Gastrocnemius medialis (tissue), 4 donors: ENCODE results near the gene ADAMTS14. TPM values are rescaled to one million over a fixed set of nuclear protein-coding genes. Genes with fewer than 3 reads are reported as not detected.

Source experiments
- ATAC-seq, 2 donors: fragments of 150-250 bp; one replicate each; pipeline ENCODE4 v1.9.1; 2016
- DNase-seq, 2 donors: peaks; one replicate each; pipeline ENCODE4 v3.0.0-alpha.2; 2019
- H3K27ac ChIP-seq, 4 donors: fragments of 200-600 bp; sonication (generic); 1 replicate in 1 of 4; 2 replicates in 3 of 4; pipeline ENCODE4 v1.5.1; 2016 to 2018; ENCODE audit warnings: mild to moderate bottlenecking in 2 of 4, moderate library complexity in 1 of 4
- H3K27me3 ChIP-seq, 3 donors: fragments of 200-600 bp; sonication (generic) in 2 of 3; 1 replicate in 1 of 3; 2 replicates in 2 of 3; pipeline versions ENCODE4 v1.5.1 to v1.6.0; 2016 to 2019; ENCODE audit warnings: mild to moderate bottlenecking in 1 of 3, moderate library complexity in 1 of 3
- H3K36me3 ChIP-seq, 2 donors: fragments of 200-600 bp; sonication (generic) in 1 of 2; one replicate each; pipeline ENCODE4 v1.5.1; 2017 to 2018
- H3K4me1 ChIP-seq, 2 donors: fragments of 200-600 bp; sonication (generic) in 1 of 2; one replicate each; pipeline ENCODE4 v1.5.1; 2016 to 2017; ENCODE audit warnings: mild to moderate bottlenecking in 2 of 2
- H3K4me3 ChIP-seq, 4 donors: fragments of 200-600 bp; sonication (generic) in 3 of 4; 1 replicate in 1 of 4; 2 replicates in 3 of 4; pipeline ENCODE4 v1.5.1; 2016 to 2019; ENCODE audit warnings: mild to moderate bottlenecking in 2 of 4
- H3K9me3 ChIP-seq, 3 donors: fragments of 200-600 bp; sonication (generic) in 2 of 3; 1 replicate in 1 of 3; 2 replicates in 2 of 3; pipeline ENCODE4 v1.5.1; 2016 to 2019
- POLR2A ChIP-seq, 2 donors: fragments of 450-650 bp; IDR thresholded peaks; one replicate each; pipeline ENCODE4 v1.6.1; 2017; ENCODE audit warnings: antibody characterized with exemption in 2 of 2, mild to moderate bottlenecking in 2 of 2, moderate library complexity in 2 of 2
- in situ Hi-C, 4 donors: fragments of 200-750 bp; cut with MboI; loops; one replicate each; pipeline versions ENCODE4 v1.15.0 to v1.8.0; 2017; ENCODE audit warnings: low sequenced_read_pairs in 4 of 4
- intact Hi-C: fragments of 100-400 bp; cut with DNase I; formaldehyde crosslinking; loops from one replicate; pipeline ENCODE4 v1.15.1; 2023; ENCODE audit warnings: low total_unique reads
- total RNA-seq, 4 donors: library from RNA; depleted of rRNA; stranded (reverse); fragments of >200 nt; gene quantifications; one replicate each; pipeline versions ENCODE4 v1.1.0 to v1.2.3, GENCODE V29; 2016
- TF ChIP-seq, protein P1 (sequence below), 5 experiments: fragments of 450-650 bp in 3 of 5; fragments of 200-600 bp in 2 of 5; sonication (generic) in 2 of 5; IDR thresholded peaks in 4 of 5; conservative IDR thresholded peaks in 1 of 5; 1 replicate in 4 of 5; 2 replicates in 1 of 5; pipeline ENCODE4 v1.5.1; 2016 to 2019; ENCODE audit warnings: antibody characterized with exemption in 5 of 5, mild to moderate bottlenecking in 3 of 5, moderate library complexity in 3 of 5

Gene ADAMTS14
- total RNA-seq, 4 donors from 2014 or later = 0.10 TPM; not detected in 3

DNA sequence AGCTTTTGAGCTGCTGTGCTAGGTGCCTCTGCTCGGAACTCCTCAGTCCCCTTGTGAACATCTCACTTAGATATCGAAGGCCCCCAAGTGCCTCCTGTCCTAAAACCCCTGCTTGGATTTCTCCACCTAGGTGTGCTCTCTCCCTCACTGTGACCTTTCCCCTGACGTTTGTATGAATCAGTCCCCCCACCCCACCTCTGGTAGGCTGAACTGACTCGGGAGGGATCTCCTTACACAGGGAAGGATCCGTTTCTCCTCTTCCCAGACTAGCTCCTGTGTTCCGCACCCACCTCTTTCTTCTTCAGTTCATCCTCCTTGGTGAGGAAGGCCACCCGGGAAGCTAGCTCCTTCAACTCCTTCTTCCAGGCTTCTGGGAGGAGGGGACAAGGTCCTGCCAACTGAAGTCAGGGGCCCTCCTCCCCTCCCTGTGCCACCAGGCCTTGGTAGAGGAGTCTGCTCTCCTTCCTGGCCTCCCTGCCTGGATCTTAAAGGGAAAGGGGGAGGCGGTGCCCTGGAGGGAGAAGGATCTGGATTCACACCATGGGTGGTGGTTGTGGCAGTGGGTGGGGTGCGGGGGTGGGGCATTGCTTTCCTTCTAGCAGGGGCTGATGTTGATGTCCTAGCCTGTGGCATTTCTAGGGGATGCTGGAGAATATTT is 106.1 kb downstream of the ADAMTS14 start:
- in situ Hi-C loops (no loop called here), intact Hi-C loops (no loop called here)
- Histone ChIP-seq H3K27ac (no peak overlapping the region), H3K36me3 (no peaks in the 10 kb centered on the region), H3K9me3 (no peaks in the 10 kb centered on the region), H3K4me1 (no peaks in the 10 kb centered on the region), H3K27me3 (no peaks in the 10 kb centered on the region), H3K4me3 (no peak overlapping the region)
- ATAC-seq (no peak), DNase-seq (no peak)
- TF ChIP-seq, protein P1, sequence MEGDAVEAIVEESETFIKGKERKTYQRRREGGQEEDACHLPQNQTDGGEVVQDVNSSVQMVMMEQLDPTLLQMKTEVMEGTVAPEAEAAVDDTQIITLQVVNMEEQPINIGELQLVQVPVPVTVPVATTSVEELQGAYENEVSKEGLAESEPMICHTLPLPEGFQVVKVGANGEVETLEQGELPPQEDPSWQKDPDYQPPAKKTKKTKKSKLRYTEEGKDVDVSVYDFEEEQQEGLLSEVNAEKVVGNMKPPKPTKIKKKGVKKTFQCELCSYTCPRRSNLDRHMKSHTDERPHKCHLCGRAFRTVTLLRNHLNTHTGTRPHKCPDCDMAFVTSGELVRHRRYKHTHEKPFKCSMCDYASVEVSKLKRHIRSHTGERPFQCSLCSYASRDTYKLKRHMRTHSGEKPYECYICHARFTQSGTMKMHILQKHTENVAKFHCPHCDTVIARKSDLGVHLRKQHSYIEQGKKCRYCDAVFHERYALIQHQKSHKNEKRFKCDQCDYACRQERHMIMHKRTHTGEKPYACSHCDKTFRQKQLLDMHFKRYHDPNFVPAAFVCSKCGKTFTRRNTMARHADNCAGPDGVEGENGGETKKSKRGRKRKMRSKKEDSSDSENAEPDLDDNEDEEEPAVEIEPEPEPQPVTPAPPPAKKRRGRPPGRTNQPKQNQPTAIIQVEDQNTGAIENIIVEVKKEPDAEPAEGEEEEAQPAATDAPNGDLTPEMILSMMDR (IDR thresholded peaks at IDR 0.05 in 4 of 5, conservative IDR thresholded peaks at IDR 0.05 in 1 of 5) = no peak
- TF ChIP-seq POLR2A (IDR thresholded peaks at IDR 0.05) = no peak

DNA sequence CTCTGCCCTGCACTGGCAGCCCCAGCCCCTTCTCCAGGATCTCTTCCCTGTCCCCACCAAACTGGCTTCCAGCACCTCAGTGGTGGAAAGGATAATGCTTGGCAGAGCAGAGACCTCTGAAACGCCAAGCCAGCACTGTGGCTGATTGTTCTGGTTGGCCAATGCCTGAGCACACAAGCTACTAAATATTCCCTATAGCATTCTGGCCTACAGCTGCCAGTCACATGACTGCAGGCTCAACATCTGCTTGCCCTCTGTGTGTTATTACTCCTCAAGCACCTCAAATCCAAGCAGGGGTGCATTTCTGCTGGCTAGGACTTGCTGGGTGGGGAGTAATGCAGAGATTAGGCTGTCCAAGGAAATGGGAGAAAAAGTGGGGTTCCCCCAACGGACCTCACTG is 106.8 kb downstream of the ADAMTS14 start:
- no peaks in the 10 kb centered on the region for H3K27me3 ChIP-seq
- no peak overlapping the region for H3K4me3 ChIP-seq
- no peaks in the 10 kb centered on the region for H3K9me3 ChIP-seq
- ATAC-seq (no peak), DNase-seq (no peak)
- intact Hi-C loops (no loop called here), in situ Hi-C loops (no loop called here)
- TF ChIP-seq, protein P1 (IDR thresholded peaks at IDR 0.05 in 4 of 5, conservative IDR thresholded peaks at IDR 0.05 in 1 of 5) = no peak
- no peak for TF ChIP-seq POLR2A (IDR thresholded peaks at IDR 0.05)
- H3K4me1 ChIP-seq = no peaks in the 10 kb centered on the region
- H3K36me3 ChIP-seq = no peaks in the 10 kb centered on the region
- no peak overlapping the region for H3K27ac ChIP-seq

DNA sequence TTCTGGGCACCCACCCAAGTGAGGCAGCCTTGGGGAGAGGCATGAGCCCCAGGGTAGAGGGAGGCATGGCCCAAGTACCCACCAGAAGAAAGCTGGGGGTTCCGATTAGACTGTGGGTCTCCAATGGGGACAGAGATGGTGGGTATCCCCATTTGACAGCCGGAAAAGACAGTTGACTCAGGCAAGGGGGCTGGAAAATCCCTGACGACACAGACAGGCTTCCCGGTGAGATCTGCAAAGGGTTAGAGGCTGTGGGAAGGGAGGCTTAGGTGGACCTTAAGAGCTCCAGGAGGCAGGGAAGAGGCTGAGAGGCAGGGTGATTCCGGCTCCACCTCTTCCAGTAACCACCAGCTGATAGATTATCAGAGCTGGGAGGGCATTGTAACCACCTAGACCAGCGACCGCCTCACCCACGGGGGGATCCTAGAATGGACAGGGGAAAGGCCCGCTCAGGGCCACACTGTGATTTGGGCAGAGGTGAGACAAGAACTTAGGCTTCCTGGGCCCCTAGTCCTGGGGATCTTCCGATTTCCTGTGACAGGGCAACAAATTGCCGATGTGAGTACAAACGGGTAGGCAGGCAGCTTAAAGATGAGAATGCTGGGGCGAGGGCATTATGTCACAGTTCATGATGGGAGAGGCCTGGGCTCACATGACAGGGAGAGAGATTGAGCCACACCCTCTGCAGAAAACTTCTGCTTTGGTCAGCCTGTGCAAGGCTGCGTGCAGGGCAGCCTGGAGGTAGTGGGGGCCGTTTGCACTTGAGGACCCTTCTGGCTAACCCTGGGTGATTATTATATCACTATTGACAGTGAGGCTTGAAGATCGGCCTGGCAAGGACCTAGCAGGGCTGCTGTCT is 107.4 kb downstream of the ADAMTS14 start:
- H3K36me3 ChIP-seq = no peaks in the 10 kb centered on the region
- no peak for DNase-seq
- H3K4me3 ChIP-seq = no peak overlapping the region
- intact Hi-C loops = no loop called here
- no peaks in the 10 kb centered on the region for H3K9me3 ChIP-seq
- H3K4me1 ChIP-seq = no peaks in the 10 kb centered on the region
- in situ Hi-C loops = no loop called here
- no peak overlapping the region for H3K27ac ChIP-seq
- no peak for ATAC-seq
- TF ChIP-seq, protein P1 (IDR thresholded peaks at IDR 0.05 in 4 of 5, conservative IDR thresholded peaks at IDR 0.05 in 1 of 5) = no peak
- TF ChIP-seq POLR2A (IDR thresholded peaks at IDR 0.05) = no peak
- H3K27me3 ChIP-seq = no peaks in the 10 kb centered on the region

DNA sequence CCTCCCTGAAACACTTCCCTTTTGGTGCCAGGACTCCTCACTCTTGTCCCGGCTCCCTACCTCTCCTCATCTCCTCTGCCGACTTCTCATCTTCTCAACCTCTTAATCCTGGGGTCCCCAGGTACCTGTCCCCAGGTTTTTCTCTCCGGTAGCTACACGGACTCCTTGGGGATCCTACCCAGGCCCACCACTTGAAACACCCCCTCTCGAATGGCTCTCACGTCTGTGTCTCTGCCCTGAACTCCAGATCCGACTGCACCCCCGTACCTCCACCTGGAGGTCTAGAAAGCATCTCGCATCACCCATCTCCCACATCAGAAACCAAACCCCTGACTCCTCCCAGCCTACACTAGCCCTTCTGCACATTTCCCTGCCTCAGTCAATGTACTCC is 108.1 kb downstream of the ADAMTS14 start:
- Histone ChIP-seq H3K27me3 (no peaks in the 10 kb centered on the region), H3K27ac (no peak overlapping the region), H3K9me3 (no peaks in the 10 kb centered on the region), H3K4me3 (no peak overlapping the region), H3K36me3 (no peaks in the 10 kb centered on the region), H3K4me1 (no peaks in the 10 kb centered on the region)
- ATAC-seq = no peak
- in situ Hi-C loops (no loop called here), intact Hi-C loops (no loop called here)
- TF ChIP-seq, protein P1 (IDR thresholded peaks at IDR 0.05 in 4 of 5, conservative IDR thresholded peaks at IDR 0.05 in 1 of 5) = no peak
- no peak for TF ChIP-seq POLR2A (IDR thresholded peaks at IDR 0.05)
- DNase-seq = no peak
